HepG2 (cell line): ENCODE results near the gene RPS14. TPM values are rescaled to one million over a fixed set of nuclear protein-coding genes. Genes with fewer than 3 reads are reported as not detected.
A peak's percentile ranks its signal among the peaks of the same experiment; 100 is the strongest.

Experiments
- ATF1 ChIP-seq: IDR thresholded peaks from 2 replicates; pipeline ENCODE4 v1.6.1; 2016; ENCODE audit warnings: mild to moderate bottlenecking, control low read depth
- DNMT3B ChIP-seq: conservative IDR thresholded peaks from 2 replicates; pipeline ENCODE4 v1.6.1; 2016; ENCODE audit warnings: missing biosample characterization, control low read depth
- GMEB1 ChIP-seq: sonication (generic); formaldehyde crosslinking; IDR thresholded peaks from 2 replicates; pipeline ENCODE4 v1.5.1; 2020; ENCODE audit warnings: missing genetic modification reagents, mild to moderate bottlenecking, borderline replicate concordance
- ISX ChIP-seq: sonication (generic); formaldehyde crosslinking; conservative IDR thresholded peaks from 2 replicates; pipeline ENCODE4 v1.5.0; 2020; ENCODE audit warnings: missing genetic modification reagents
- JARID2 ChIP-seq: sonication (generic); formaldehyde crosslinking; IDR thresholded peaks from 2 replicates; pipeline ENCODE4 v1.8.1; 2023; ENCODE audit warnings: missing genetic modification reagents, inconsistent platforms; ENCODE audit not compliant: insufficient replicate concordance
- MTERF4 ChIP-seq: sonication (generic); formaldehyde crosslinking; IDR thresholded peaks from 2 replicates; pipeline ENCODE4 v1.8.0; 2023; ENCODE audit warnings: mild to moderate bottlenecking, missing genetic modification reagents
- MXI1 ChIP-seq: IDR thresholded peaks from 3 replicates; pipeline ENCODE4 v1.6.1; 2012; ENCODE audit warnings: low read depth, low read length, inconsistent platforms, borderline replicate concordance
- POLR2AphosphoS5 ChIP-seq: IDR thresholded peaks from 2 replicates; pipeline ENCODE4 v1.6.1; 2012; ENCODE audit warnings: low read depth, low read length
- RXRA ChIP-seq: sonication (generic); formaldehyde crosslinking; IDR thresholded peaks from 2 replicates; pipeline ENCODE4 v1.5.1; 2020; ENCODE audit warnings: missing genetic modification reagents
- SP5 ChIP-seq: IDR thresholded peaks from 2 replicates; pipeline ENCODE4 v1.6.1; 2016; ENCODE audit warnings: low read depth, borderline replicate concordance
- STAG1 ChIP-seq: sonication (generic); formaldehyde crosslinking; IDR thresholded peaks from 2 replicates; pipeline ENCODE4 v1.4.0; 2020; ENCODE audit warnings: missing genetic modification reagents
- TAF15 ChIP-seq: fragments of 200-400 bp; formaldehyde crosslinking; IDR thresholded peaks from one replicate; pipeline ENCODE4 v1.6.1; 2018; ENCODE audit warnings: mild to moderate bottlenecking, low read depth, low read length; ENCODE audit not compliant: poor library complexity, severe bottlenecking
- TERF1 ChIP-seq: sonication (generic); formaldehyde crosslinking; IDR thresholded peaks from 2 replicates; pipeline ENCODE4 v1.8.0; 2022; ENCODE audit warnings: mild to moderate bottlenecking, missing genetic modification reagents, moderate library complexity
- YEATS2 ChIP-seq: sonication (generic); formaldehyde crosslinking; IDR thresholded peaks from 2 replicates; pipeline ENCODE4 v1.4.0; 2020; ENCODE audit warnings: missing genetic modification reagents, borderline replicate concordance
- ZBTB1 ChIP-seq: sonication (generic); formaldehyde crosslinking; IDR thresholded peaks from 2 replicates; pipeline ENCODE4 v1.4.0; 2020; ENCODE audit warnings: missing genetic modification reagents, borderline replicate concordance
- ZMAT3 ChIP-seq: sonication (generic); formaldehyde crosslinking; conservative IDR thresholded peaks from 2 replicates; pipeline ENCODE4 v1.7.0; 2021; ENCODE audit warnings: missing genetic modification reagents
- ZNF232 ChIP-seq: sonication (generic); formaldehyde crosslinking; IDR thresholded peaks from 2 replicates; pipeline ENCODE4 v1.4.0; 2020; ENCODE audit warnings: missing genetic modification reagents, borderline replicate concordance
- ZNF235 ChIP-seq: sonication (generic); formaldehyde crosslinking; IDR thresholded peaks from 2 replicates; pipeline ENCODE4 v1.8.1; 2023; ENCODE audit warnings: mild to moderate bottlenecking, missing genetic modification reagents, borderline replicate concordance
- ZNF282 ChIP-seq: fragments of 450-650 bp; IDR thresholded peaks from 2 replicates; pipeline ENCODE4 v1.6.1; 2018; ENCODE audit not compliant: partially characterized antibody
- ZNF335 ChIP-seq: sonication (generic); formaldehyde crosslinking; IDR thresholded peaks from 2 replicates; pipeline ENCODE4 v1.4.0; 2020; ENCODE audit warnings: missing genetic modification reagents
- ZNF343 ChIP-seq: sonication (generic); formaldehyde crosslinking; IDR thresholded peaks from 2 replicates; pipeline ENCODE4 v1.4.0; 2020; ENCODE audit warnings: mild to moderate bottlenecking, missing genetic modification reagents
- ZNF570 ChIP-seq: sonication (generic); formaldehyde crosslinking; IDR thresholded peaks from 2 replicates; pipeline ENCODE4 v1.4.0; 2020; ENCODE audit warnings: mild to moderate bottlenecking, missing genetic modification reagents, borderline replicate concordance
- ZNF577 ChIP-seq: sonication (generic); formaldehyde crosslinking; IDR thresholded peaks from 2 replicates; pipeline ENCODE4 v1.4.0; 2020; ENCODE audit warnings: mild to moderate bottlenecking, low read depth, missing genetic modification reagents, borderline replicate concordance
- ZNF737 ChIP-seq: sonication (generic); formaldehyde crosslinking; IDR thresholded peaks from 2 replicates; pipeline ENCODE4 v1.5.0; 2020; ENCODE audit warnings: missing genetic modification reagents, mild to moderate bottlenecking, borderline replicate concordance
- ZNF782 ChIP-seq: sonication (generic); formaldehyde crosslinking; IDR thresholded peaks from 2 replicates; pipeline ENCODE4 v1.4.0; 2020; ENCODE audit warnings: missing genetic modification reagents, mild to moderate bottlenecking, borderline replicate concordance
- ZNF879 ChIP-seq: sonication (generic); formaldehyde crosslinking; IDR thresholded peaks from 2 replicates; pipeline ENCODE4 v1.8.1; 2023; ENCODE audit warnings: missing genetic modification reagents
- ZSCAN21 ChIP-seq: sonication (generic); formaldehyde crosslinking; IDR thresholded peaks from 2 replicates; pipeline ENCODE4 v1.8.0; 2022; ENCODE audit warnings: mild to moderate bottlenecking, missing genetic modification reagents, moderate library complexity, borderline replicate concordance
- polyA plus RNA-seq, 8 experiments: library from polyadenylated mRNA; depleted of rRNA in 3 of 8; stranded (reverse) in 7 of 8; unstranded in 1 of 8; fragments of >200 nt; fragmentation: Illumina TruSeq in 4 of 8; extraction: Trizol in 4 of 8; gene quantifications; 2 replicates each; pipeline versions ENCODE4 v1.2.1 to v1.2.3, GENCODE V29; 2011 to 2016; ENCODE audit warnings: low read depth in 4 of 8, missing spikeins in 1 of 8, mixed read lengths in 1 of 8; ENCODE audit not compliant: insufficient read depth in 1 of 8
- total RNA-seq, 5 experiments: library from RNA; depleted of rRNA; stranded (reverse); fragments of >200 nt; fragmentation: Illumina TruSeq; extraction: Trizol; gene quantifications; 2 replicates each; pipeline ENCODE4 v1.2.3, GENCODE V29; 2016; ENCODE audit warnings: low read depth in 1 of 5

RPS14 gene
- total and polyA plus RNA-seq, 2 of the 13 experiments (the other 11 are each of a cell fraction or from before 2014, with no cell fraction given) = 2,116 to 3,295 TPM

DNA sequence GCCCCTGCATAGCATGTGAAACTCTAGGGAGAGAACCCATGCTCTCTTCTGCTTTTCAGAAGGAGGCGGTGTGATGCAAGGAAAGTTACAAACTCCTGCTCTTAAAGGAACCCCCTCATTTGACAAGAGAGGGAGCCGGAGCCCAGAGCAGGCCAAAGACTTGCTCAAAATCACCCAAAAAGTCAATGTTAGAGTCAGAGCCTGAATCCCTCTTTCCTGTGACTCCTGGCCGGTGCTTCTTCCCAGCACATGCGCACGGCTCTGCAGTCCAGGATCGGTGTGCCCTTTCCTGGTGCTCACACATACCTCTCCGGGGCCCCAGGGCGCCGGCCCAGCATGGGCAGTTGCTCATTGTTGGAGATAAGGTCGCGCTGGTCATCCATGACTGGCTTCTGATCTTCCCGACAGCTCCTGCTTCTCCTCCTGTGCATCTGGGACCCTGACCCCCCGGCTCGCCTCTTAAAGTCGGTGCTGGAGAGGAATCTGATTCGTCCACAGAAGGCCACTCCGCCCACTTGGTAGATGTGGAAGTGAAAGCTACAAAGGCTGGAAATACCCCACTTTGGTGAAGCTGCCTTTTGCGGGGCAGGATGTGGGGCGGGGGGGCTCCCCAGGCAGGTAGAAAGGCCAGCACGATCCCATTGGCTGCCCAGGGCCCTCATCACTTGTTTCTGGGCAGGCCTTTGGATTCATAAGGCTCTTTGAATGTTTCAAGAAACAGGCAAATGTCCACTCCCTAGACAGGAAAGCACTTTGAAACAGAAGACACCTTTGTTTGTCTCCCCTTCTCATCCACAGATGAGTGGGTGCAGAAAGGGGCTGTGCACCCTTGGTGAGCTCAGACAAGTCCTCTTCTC, 37.0 kb downstream of the RPS14 start, which contains the start of gene CD74 (continued):
- TF ChIP-seq ZNF232 (CRISPR knock-in tag) (peak; percentile 39; the same call in 1 of the 2 replicates), STAG1 (CRISPR knock-in tag) (no peak), ZNF282 (no peak), DNMT3B (CRISPR knock-in tag) (peak; percentile 53; the same call in 1 of the 2 replicates), POLR2AphosphoS5 (peak; percentile 93), RXRA (CRISPR knock-in tag) (peak; percentile 62), JARID2 (CRISPR knock-in tag) (no peak), MTERF4 (no peak), ZNF570 (CRISPR knock-in tag) (no peak), GMEB1 (peak; percentile 47), ZNF335 (CRISPR knock-in tag) (no peak), ISX (CRISPR knock-in tag) (no peak), ATF1 (CRISPR knock-in tag) (peak; percentile 96), ZNF737 (CRISPR knock-in tag) (peak; percentile 14; the same call in 1 of the 2 replicates), ZNF577 (no peak), YEATS2 (no peak), ZSCAN21 (CRISPR knock-in tag) (peak; percentile 84), TAF15 (no peak), ZNF879 (CRISPR knock-in tag) (0 out of 2 replicates have a peak, but pooled peaks have one; percentile 43), ZBTB1 (CRISPR knock-in tag) (no peak), ZNF235 (no peak), SP5 (CRISPR knock-in tag) (no peak), TERF1 (CRISPR knock-in tag) (no peak), MXI1 (no peak), ZMAT3 (no peak), ZNF782 (CRISPR knock-in tag) (peak; percentile 39; the same call in 1 of the 2 replicates), ZNF343 (CRISPR knock-in tag) (0 out of 2 replicates have a peak, but pooled peaks have one; percentile 40)
